HG02885 (cell line): Measurements from ENCODE around the gene COBL.

Experiments
- ATAC-seq: cut with Tn5 transposase; IDR thresholded peaks from one replicate; pipeline ENCODE4 v1.9.1; 2021; ENCODE audit warnings: mild to moderate bottlenecking; ENCODE audit not compliant: unreplicated experiment, poor library complexity

Gene COBL

DNA sequence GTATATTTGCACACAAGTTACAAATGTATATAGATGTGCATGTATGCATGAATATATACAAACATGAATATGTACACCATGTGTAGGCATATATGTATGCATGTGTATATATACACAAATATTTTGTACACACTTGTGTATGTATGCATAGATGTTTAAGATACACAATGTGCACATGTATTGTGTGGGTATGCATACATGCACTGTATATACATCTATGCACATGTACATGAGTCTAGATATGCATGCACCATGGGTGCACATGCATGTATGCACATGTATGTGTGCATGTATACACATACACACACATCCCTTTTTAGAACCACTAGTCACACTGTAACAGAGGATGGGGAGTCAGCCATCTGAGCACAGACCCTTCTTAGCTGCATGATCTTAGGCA, 249.4 kb downstream of the COBL start:
- ATAC-seq, result peak; percentile 11

DNA sequence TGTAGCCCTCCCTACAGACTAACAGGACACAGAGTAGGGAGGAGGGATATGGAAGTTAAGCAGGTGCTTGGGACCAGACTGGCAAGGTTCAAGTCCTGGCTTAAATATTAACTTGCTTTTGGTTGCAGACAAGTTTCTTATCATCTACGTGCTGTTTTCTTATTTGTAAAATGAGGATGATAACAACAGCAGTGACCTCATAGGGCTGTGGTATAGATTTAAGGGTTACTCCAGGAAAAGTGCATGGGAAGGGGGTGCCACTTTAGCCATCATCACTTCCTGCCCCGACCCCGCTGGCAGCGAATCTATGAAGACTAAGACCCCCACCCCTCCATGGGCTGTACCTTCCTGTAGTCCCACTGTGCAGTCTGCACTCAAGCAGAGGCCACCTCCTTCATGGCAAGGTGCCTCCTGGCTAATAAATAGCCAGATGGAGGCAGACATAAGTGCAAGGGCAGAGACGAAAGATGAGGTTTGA, 250.2 kb downstream of the COBL start:
- ATAC-seq, result no peak

DNA sequence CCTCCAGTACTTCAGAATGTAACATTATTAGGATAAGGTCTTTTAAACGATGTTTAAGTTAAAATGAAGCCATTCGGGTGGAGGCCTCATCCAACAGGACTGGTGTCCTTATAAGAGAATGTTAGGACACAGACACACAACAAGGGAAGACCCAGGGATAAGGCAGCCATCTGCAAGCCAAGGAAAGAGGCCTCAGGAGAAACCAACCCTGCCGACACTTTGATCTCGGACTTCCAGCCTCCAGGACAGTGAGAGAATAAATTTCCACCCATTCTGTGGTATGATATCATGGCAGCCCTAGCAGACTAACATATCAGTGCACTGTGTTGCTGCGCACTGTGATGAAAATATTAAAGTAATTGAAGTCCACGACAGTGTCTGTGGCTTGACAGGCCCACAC, 250.8 kb downstream of the COBL start:
- ATAC-seq, result no peak

DNA sequence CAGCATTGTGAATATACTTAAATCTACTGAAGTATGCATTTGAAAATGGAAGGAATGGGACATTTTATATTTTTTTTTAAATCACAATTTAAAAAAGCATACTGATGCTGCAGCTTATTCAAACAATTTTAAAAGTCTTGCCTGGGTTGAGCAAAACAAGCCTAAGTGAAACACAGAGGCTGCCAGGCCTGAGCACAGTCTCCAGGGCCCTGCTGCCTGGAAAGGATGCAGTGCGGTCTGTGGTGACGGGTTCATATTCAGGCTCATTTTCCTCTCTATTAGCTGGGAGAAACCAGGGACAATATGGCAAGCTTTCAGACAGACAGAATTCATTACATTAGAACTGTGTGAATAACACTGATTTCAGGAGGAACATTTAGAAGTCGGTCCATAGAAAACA, 251.9 kb downstream of the COBL start:
- no peak for ATAC-seq

DNA sequence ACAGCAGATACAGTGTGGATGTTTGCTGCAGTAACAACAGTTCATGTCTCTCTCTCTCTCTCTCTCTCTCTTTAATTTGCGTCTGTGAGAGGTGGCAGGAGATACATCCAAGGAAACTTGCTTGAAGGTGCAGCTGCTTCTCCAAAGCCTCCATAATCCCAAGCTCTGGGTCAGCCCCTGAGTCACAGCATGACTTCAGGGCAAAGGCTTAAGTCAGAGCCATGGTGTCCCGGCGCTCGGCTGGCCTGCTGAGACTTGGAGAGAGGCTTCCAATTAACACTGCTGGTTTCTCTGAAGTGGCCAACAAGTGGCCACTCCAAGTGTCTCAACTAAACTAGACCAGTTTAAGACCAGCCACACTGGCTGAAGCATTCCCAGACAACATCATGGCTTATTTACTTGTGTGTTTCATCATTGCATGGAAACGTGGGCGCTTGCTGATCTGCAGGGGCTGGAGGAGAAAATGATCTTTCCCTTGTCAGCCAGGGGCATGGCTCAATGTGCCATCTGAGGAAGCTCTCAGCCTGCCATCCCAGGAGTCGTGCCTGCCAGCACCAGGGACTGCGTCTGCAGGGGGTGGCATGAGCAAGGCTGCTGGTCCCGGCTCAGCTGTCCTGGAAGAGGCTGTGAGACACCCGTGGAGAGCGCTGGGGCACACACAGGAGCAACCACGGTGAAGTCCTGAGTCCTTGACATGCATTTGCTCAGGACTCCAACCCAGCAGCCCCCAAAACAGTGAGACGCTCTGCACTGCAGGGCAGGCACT, 254.2 kb downstream of the COBL start:
- ATAC-seq, result no peak

DNA sequence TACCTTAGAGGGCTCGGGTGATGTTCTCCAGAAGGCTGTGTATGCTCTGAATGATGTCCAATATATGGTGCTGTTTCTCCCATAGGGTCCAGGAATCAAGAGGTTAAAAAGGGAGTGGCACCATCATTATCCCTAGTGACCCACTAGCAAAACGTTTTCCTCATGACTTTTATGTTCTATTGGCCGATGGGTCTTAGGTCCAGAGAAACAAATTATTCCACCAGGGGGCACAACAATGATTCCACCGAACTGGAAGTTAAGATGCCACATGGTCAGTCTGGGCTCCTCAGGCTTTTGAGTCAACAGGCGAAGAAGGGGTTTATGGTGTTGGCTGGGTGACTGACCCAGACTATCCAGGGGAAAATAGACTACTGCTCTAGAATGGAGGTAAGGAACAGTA, 256.1 kb downstream of the COBL start:
- no peak for ATAC-seq

DNA sequence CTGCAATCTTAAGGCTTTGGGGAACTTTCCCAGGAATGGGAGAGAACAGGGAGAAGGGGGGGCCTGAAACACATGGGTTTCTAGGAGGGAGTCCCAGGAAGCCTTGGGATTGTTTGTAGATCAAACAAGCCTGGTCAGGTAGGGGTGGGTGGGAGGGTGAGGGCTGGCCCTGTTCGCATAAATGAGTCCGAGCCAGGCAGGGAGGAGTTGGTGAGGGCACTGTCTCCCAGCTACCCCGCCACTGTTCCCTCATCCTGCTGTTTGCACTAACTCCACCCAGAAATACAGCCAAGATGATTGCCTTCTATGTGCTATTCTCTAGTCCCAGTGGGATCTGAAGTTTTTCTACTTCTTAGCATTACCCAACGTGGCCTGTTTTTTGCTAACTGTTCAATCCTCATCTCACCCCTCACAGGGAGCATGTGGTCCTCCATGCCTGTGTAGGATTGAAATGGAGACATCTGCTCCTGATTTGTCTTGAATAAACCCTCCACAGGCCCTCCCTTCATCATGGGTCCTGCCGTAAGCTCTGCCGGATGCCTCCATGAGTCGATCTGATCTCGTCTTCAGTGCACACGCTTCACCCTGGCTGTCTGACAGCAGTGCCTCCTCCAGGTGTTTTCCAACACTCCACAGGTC, 257.0 kb downstream of the COBL start:
- no peak for ATAC-seq

DNA sequence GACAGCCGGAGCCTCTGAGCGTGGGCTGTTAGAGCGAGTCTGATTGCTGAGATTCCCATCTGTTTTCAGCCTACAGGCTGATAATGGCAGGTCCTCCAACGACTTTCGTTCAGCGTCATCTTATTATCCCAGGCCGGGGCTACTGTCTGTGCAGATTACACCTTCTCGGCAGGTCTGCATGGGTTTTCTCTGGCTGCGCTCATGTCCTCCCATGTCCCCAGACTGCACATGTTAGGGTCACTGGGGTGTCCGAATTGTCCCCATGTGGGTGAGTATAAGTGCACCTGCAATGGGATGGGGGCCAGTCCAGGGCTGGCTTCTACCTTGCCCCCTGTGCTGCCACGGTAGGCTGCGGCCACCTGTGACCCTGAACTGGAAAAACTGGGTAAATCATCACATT, 257.8 kb downstream of the COBL start:
- ATAC-seq, result no peak

DNA sequence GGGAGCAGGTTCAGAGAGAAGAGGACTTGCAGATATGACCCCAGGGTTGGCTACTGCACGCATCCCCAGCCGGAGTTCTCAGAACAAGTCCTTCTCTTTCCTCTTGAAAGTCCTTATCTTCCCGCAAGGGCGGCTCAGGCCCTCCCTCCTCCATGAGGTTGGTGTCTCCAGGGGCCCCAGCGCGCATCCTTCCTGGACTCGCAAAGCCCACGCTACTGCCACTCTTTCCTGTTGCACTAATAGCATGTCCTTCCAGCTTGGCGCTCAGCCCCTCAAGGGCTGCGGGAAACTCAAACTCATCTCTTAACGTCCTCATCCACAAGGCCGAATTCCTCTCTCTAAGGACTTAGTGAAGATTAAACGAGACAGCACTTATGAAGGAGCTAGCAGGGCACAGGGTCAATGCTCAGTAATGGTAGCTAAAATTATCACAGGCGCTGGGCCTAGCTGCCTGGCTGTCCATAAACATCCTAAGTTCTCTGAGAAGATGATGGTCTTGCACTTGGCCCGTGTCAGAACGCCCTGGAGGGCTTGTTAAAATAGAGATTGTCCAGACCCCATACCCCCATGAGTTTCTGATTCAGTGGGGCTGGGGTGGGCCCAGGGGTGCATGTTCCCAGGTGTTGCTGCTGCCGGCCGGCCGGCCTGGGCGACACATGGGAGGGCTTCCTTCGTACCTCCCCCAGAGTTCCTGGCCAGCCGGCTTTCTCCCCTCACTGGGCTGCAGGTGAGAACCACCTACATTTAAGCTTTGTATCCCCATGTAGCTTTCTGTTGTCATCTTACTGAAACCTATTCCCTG, 261.4 kb downstream of the COBL start:
- ATAC-seq, result no peak

DNA sequence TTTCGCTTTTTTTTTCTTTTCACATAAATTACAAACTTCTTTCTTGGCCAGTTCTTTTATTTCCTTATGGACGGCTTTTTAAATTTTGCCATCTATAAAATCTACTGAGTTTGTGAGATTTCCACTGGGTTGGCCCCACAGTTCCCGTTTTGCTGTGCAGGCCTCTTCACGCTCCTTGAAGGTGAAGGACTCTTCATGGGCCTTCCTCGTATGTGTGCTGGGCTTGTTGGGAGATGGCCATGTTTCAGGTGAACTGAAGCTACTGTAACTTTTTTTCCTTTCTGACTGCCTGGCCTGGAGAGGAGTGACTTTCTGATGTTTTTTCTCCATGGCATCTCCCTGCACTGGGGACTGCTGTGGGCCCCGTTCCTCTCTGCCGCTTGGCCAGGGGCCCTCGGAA, 262.4 kb downstream of the COBL start:
- no peak for ATAC-seq

DNA sequence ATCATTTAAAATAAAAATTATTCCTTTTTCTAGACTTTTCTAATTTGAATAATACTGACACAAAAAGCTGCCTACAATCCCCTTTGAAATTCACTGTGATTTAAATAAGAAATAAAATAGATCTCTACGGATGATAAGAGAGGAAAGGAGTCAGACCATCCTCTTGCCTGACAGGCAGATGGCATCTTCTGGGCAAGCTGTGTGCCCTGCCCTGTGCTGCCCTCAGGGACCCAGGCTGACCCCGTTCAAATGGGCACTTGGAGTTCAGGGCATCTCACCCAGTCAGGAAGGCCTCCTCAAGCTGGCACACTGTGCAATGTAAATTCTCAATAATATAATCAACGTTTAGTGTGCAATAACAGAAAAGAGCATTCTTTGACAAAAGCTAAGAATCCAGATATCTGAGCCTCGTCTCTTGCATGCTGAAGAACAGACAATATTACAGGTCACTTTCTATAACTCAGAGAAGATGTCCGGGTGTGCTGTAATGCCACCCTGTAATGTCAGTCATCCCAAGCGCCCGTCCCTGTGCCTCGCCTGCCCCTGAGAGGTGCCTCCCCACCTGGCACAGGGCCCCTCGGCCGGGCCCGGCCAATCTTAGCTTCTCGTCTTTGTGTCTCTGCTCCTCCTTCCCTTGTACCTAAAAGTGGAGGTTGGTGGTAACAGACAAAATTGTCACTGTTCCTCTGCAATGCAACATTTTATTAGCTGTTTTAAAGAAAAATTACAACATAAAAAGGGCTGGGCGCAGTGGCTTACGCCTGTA, 263.3 kb downstream of the COBL start:
- no peak for ATAC-seq

DNA sequence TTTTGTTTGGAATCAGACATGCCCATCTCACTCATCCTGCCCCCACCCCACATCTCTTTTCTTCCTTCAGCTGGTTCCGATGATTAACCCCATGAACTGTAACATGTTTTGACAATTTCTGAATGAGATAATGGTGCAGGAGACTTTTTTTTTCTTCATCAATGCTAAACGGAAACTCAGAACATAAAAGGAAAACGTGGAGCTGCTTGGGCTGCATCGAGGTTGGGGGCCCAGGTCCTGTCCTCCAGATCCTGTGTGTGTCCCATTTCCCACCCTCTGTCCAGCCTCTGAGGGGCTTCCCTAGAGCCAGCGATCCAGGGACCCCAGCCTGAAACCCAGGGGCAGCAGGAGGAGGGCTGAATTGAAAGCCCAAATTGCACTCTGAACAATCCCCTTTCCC, 270.1 kb downstream of the COBL start:
- ATAC-seq, result no peak

DNA sequence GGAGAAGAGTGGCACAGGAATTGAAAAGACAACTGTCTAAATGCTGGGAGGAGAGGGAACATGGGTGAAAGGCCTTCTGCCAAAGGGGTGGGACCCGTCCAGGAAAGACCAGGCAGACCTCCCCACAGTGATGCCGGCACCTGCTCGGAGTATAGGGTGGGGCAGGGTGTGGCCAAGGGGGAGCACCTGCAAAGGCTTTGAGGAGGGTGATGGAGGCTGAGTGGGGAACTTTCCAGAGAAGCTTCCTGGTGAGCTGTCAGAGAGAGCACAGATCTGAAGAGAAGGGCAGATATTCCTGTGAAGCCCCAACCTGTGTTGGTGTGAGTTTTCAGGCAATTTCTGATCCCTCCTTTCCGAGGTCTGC, 270.5 kb downstream of the COBL start:
- no peak for ATAC-seq

DNA sequence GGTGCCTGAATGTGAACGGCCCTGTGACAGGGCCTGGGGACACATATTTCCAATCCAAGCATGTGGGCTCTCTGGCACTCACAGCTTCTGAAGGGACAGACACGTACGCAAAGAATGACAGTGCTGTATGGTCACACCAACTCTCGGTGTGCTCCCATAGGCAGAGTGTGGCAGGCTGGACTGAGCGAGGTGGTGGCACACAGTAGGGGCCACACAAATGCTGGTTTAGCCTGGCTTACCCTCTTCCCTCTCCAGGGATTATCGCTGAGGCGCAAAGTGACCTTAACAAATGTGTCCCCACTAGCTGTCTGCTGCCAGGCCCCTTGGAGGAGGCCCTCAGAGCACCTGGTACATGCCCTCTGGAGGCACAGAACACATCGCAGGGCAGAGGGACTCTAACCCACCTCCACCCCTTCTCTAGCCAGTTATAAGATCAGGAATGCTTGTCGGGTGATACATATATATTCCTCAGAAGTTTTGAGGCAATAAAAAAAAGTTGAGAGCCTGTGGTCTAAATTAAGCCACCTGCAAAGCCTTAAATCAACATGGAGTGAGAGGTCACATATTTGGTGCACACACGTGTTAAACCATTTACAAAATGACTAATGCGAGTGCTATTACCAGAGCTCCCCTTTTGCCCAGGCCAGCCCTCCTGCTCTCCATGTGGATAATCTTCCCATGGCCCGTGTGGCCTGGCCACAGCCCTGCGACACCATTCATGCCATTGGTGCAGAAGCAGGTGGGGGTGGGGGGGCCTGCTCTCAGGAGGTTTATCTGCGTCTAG, 271.1 kb downstream of the COBL start:
- ATAC-seq, result no peak

DNA sequence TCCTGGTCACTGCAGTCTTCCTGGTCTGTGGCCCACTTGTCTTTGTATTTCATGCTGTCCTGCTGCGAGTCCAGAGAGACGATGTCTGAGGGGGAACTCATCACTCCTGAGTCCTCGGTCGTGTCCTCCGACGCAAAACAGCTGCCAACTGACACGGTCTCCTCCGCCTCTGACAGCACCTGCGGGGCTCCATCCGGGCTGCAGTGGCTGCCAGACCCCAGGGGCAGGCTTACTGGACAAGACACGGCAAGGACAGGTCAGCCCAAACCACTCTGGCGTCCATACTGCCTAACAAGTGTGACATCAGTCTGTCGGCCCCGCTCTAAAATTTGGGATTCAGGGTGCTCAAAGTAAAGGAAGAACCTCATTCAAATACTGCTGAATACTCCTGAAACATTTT, 273.1 kb downstream of the COBL start:
- no peak for ATAC-seq

DNA sequence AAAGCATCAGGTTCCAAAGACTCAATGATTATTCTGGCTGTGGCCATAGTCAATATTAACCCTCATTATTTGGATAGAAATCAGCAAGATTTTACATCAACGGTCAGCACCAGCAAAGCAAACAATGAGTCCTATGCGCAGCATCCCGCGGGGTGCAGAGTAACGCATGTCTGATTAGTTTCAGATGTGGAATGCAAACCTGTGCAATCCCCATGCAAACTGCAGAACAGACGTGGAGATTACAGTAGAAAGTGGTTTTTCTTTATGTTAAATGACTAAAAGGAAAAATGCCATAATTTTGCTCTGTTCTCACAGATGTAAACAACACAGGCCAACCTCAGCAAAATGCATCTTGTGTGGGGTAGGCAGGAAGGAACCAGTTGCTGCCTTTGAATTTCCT, 275.8 kb downstream of the COBL start:
- ATAC-seq, result no peak

DNA sequence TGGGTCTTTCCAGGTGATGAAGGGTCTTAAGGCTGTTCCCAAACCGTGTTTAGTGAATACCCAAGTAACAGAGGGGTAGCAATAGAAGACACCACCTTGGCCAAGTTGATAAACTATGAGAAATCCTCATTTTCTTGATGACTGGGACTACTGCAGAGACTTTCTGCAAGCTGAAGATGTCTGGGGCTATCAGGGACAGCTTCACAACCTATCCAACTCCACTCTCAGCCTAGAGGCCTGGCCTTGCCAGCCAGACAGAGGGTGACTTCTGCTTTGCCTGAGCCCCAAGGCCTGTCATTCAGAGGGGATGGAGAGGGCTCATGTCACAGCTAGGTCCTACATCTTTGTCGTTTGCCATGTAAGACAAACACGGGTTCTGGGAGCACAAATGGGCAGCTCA, 278.0 kb downstream of the COBL start:
- no peak for ATAC-seq

DNA sequence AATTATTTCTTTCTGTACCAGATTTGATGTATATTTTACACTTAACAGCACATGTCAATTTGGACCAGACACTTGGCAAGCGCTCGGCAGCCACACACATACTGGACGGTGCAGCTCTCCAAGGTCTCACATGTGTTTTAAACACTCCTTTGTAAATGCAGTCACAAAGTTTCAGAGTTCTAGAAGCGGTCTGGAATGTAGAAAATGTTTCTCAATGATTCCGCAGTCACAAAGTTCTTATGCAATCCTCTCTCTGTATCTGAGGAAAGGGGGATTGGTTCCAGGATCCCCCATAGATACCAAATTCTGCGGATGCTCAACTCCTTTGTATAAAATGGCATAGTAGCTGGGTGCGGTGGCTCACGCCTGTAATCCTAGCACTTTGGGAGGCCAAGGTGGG, 280.9 kb downstream of the COBL start:
- ATAC-seq, result no peak

DNA sequence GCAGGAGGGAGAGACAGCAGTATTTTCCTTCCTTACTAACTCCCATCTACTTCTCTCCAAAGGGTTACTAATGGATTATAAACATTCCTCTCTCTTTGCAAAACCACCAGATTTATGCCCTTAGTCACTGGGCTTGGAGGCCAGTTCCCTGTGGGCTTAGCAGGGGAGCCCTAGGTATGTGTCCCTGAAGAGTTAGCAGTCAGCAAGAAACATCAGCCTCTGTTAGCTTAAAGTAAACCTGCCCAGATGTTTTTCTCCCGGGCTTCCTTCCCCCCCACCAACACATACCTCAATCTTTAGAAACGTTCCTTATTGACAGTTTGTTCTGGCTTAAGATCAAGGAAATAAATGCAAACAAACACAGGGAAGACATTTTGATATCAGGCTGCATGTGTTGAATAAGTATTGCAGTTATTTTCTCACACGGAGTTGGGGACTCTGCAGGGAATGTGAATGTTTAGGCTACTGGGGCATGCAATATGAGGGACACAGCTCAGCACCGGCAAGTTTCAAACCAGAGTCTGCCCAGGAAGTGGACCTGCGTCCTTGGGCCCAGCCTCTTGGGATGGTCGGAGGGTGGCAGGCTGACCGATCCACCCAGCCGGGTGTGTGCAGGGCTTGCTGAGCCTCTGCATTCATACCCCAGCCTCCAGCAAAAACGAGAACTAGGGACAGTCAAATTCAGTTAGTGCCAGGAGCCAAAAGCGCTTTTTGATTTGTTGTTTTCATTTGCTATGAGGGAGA, 281.9 kb downstream of the COBL start:
- ATAC-seq, result no peak
